ENCODE data around the gene MINDY1. TPM values are rescaled to one million over a fixed set of nuclear protein-coding genes. Genes with fewer than 3 reads are reported as not detected.

The MINDY1 gene
- total RNA-seq (10 to 100 TPM; 24.1 to 35.5 (median 32.4) TPM), polyA plus RNA-seq (10 to 100 TPM; 23.1 to 24.2 TPM)

- peak within 1 kb of the TSS; percentile 37 to 69 (median 60) for H3K4me3 ChIP-seq
- TF ChIP-seq, protein P1, sequence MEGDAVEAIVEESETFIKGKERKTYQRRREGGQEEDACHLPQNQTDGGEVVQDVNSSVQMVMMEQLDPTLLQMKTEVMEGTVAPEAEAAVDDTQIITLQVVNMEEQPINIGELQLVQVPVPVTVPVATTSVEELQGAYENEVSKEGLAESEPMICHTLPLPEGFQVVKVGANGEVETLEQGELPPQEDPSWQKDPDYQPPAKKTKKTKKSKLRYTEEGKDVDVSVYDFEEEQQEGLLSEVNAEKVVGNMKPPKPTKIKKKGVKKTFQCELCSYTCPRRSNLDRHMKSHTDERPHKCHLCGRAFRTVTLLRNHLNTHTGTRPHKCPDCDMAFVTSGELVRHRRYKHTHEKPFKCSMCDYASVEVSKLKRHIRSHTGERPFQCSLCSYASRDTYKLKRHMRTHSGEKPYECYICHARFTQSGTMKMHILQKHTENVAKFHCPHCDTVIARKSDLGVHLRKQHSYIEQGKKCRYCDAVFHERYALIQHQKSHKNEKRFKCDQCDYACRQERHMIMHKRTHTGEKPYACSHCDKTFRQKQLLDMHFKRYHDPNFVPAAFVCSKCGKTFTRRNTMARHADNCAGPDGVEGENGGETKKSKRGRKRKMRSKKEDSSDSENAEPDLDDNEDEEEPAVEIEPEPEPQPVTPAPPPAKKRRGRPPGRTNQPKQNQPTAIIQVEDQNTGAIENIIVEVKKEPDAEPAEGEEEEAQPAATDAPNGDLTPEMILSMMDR (IDR thresholded peaks at IDR 0.05), result peak in 2 of 4 donors; percentile 12 to 13
- H3K27ac ChIP-seq, result peak within 1 kb of the TSS; percentile 78 to 94 (median 81)
- ATAC-seq (peak; percentile 57 to 74 (median 72)), DNase-seq (peak; percentile 64 to 82 (median 74)), FAIRE-seq (no peak)
- intact Hi-C loops (cut with DNase I), result no loop called here
- H3K36me3 ChIP-seq, result peaks cover 0 to 9% (median 3%) of the 10 kb centered on the region in 3 donors
- no peaks in the 10 kb centered on the region for H3K27me3 ChIP-seq
- peaks cover 10 to 43% (median 17%) of the 10 kb centered on the region in 3 donors for H3K4me1 ChIP-seq
- H3K9me3 ChIP-seq, result no peaks in the 10 kb centered on the region
- WGBS, 2 donors, result 0 to 1% methylated on average over 18 of the region's 18 CpGs
Observed at GRCh38 chr1:151006327-151007052, at the start of gene MINDY1. TSS of gene MINDY1 (minus strand) at chr1:151006902. CDS start at chr1:151002617, 4,285 bp downstream.

DNA sequence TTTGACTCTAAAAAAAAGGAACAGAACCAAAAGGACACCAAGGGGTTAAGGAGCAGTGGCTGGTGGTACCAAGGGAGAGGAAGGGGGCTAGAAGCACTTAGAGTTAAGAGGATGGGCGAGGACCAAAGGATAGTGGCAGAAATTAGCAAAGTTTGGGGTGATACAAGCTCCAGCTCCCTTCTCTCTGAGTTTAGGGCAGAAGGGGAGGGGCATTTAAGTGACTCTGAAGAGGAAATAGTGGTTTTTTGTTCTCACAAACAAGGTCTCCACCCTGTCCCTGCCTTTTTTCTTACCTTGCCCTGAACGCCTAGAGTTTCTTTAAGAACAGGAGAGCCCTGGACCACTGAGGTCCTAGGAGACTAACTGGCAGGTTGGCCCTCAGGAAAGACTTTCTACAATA, 49.4 kb upstream of the MINDY1 start:
- no peaks in the 10 kb centered on the region for H3K27me3 ChIP-seq
- WGBS, 2 donors, result 50 to 56% methylated on average over 2 of the region's 2 CpGs
- no peaks in the 10 kb centered on the region for H3K9me3 ChIP-seq
- H3K36me3 ChIP-seq, result peaks cover 0 to 36% (median 12%) of the 10 kb centered on the region in 3 donors
- intact Hi-C loops (cut with DNase I), result no loop called here
- peaks cover 13 to 19% (median 14%) of the 10 kb centered on the region in 3 donors for H3K4me1 ChIP-seq
- ATAC-seq (no peak), DNase-seq (no peak), FAIRE-seq (no peak)
- H3K4me3 ChIP-seq, result no peak overlapping the region
- peak overlapping the region in 2 of 4 donors; percentile 19 to 23 for H3K27ac ChIP-seq
- TF ChIP-seq, protein P1 (IDR thresholded peaks at IDR 0.05), result no peak

DNA sequence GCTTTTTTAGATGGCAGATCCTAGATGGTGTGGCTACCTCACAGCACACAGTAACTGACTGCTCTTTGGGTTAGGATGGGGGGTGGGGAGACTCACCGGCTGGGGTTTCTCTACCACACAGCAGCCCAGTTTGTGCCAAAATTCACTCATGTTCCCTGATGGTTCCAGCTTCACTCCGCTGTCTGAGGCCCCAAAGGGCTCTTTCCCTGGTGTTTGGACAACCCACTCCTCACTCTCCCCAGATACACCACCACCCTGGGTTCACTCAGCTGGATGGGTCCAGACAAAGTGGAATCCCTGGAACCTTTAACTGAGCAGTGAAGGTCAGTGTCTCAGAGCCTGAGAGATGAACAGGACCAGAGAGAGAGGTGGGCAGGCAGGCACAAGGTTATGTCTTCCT, 48.9 kb upstream of the MINDY1 start:
- intact Hi-C loops (cut with DNase I), result no loop called here
- no peak for DNase-seq
- no peak for ATAC-seq
- Histone ChIP-seq H3K9me3 (no peaks in the 10 kb centered on the region), H3K27me3 (no peaks in the 10 kb centered on the region), H3K27ac (no peak overlapping the region), H3K36me3 (peaks cover 0 to 36% (median 12%) of the 10 kb centered on the region in 3 donors), H3K4me1 (peaks cover 13 to 19% (median 14%) of the 10 kb centered on the region in 3 donors), H3K4me3 (no peak overlapping the region)
- 50% methylated on average over 2 of the region's 2 CpGs for WGBS, 2 donors
- FAIRE-seq, result no peak
- TF ChIP-seq, protein P1 (IDR thresholded peaks at IDR 0.05), result no peak

GRCh38 chr1:151054971-151055547, 48.4 kb upstream of the MINDY1 start:
- Histone ChIP-seq H3K27me3 (no peaks in the 10 kb centered on the region), H3K27ac (no peak overlapping the region), H3K36me3 (peaks cover 0 to 36% (median 12%) of the 10 kb centered on the region in 3 donors), H3K4me3 (no peak overlapping the region), H3K4me1 (peaks cover 13 to 21% (median 14%) of the 10 kb centered on the region in 3 donors), H3K9me3 (no peaks in the 10 kb centered on the region)
- DNase-seq (no peak), ATAC-seq (no peak), FAIRE-seq (no peak)
- WGBS, 2 donors, result 88 to 90% methylated on average over 4 of the region's 4 CpGs
- intact Hi-C loops (cut with DNase I), result no loop called here
- TF ChIP-seq, protein P1 (IDR thresholded peaks at IDR 0.05), result no peak

All from pancreas (tissue), 10 donors.